PC-9 (cell line): ENCODE results near the gene SRSF7. TPM values are rescaled to one million over a fixed set of nuclear protein-coding genes. Genes with fewer than 3 reads are reported as not detected.

Source experiments
- BruUV-seq: library from RNA; stranded (reverse); fragments of 400-500 nt; replicated peaks from 2 replicates; lab custom pipeline; 2021; lab: Mats Ljungman, UMichigan
- CTCF ChIA-PET: fragments of 300-600 bp; sonication (Branson Sonifier 250); formaldehyde crosslinking; loops from one replicate; lab custom pipeline; 2022; ENCODE audit warnings: antibody characterized with exemption; lab: Charles Lee
- POLR2A ChIA-PET: fragments of 300-600 bp; sonication (Branson Sonifier 250); formaldehyde crosslinking; loops from one replicate; lab custom pipeline; 2022; ENCODE audit warnings: antibody characterized with exemption; ENCODE audit not compliant: unreplicated experiment; lab: Charles Lee
- DNase-seq, 2 experiments: peaks; one replicate each; pipeline versions ENCODE4 v3.0.0 to v3.0.0-alpha.2; 2015 to 2022; ENCODE audit warnings: mixed read lengths in 1 of 2
- H2AFZ ChIP-seq: fragments of 200-600 bp; sonication (generic); 2 replicates; pipeline ENCODE4 v1.8.1; 2017; ENCODE audit warnings: antibody characterized with exemption
- H3F3A ChIP-seq: fragments of 200-600 bp; sonication (generic); 2 replicates; pipeline ENCODE4 v1.8.1; 2017; ENCODE audit warnings: antibody characterized with exemption, mild to moderate bottlenecking, low read depth; ENCODE audit not compliant: insufficient read depth
- H3K27ac ChIP-seq: fragments of 200-600 bp; sonication (generic); 2 replicates; pipeline ENCODE4 v1.6.1; 2016; ENCODE audit warnings: mixed run types
- H3K27me3 ChIP-seq: fragments of 200-600 bp; sonication (generic); 2 replicates; pipeline ENCODE4 v1.6.1; 2016; ENCODE audit warnings: low read depth, mixed run types; ENCODE audit not compliant: insufficient read depth
- H3K36me3 ChIP-seq: fragments of 200-600 bp; sonication (generic); 2 replicates; pipeline ENCODE4 v1.6.1; 2016; ENCODE audit warnings: low read depth, mixed run types
- H3K4me1 ChIP-seq: fragments of 200-600 bp; sonication (generic); replicated peaks from 2 replicates; pipeline ENCODE4 v1.6.1; 2016; ENCODE audit warnings: mixed run types; ENCODE audit not compliant: insufficient read depth
- H3K4me2 ChIP-seq: fragments of 200-600 bp; sonication (generic); 2 replicates; pipeline ENCODE4 v1.6.1; 2017; ENCODE audit warnings: mixed run types
- H3K4me3 ChIP-seq: fragments of 200-600 bp; sonication (generic); 2 replicates; pipeline ENCODE4 v1.6.1; 2016; ENCODE audit warnings: mixed run types
- H3K79me2 ChIP-seq: fragments of 200-600 bp; sonication (generic); 2 replicates; pipeline ENCODE4 v1.6.1; 2017; ENCODE audit warnings: low read depth, mixed run types
- H3K9me2 ChIP-seq: fragments of 200-600 bp; sonication (generic); 2 replicates; pipeline ENCODE4 v1.8.1; 2017; ENCODE audit warnings: mild to moderate bottlenecking; ENCODE audit not compliant: insufficient read depth
- H3K9me3 ChIP-seq: fragments of 200-600 bp; sonication (generic); 2 replicates; pipeline ENCODE4 v1.8.1; 2016; ENCODE audit warnings: low read depth; ENCODE audit not compliant: insufficient read depth
- H4K20me1 ChIP-seq: fragments of 200-600 bp; sonication (generic); 2 replicates; pipeline ENCODE4 v1.8.1; 2017; ENCODE audit not compliant: insufficient read depth
- EZH2 ChIP-seq: fragments of 200-600 bp; sonication (generic); IDR thresholded peaks from 2 replicates; pipeline ENCODE4 v1.8.0; 2017; ENCODE audit warnings: antibody characterized with exemption, low read depth
- intact Hi-C: fragments of 100-400 bp; cut with micrococcal nuclease; formaldehyde crosslinking; loops from one replicate; pipeline ENCODE4 v1.10.0; 2022; ENCODE audit not compliant: unreplicated experiment
- total RNA-seq: library from RNA; stranded (reverse); gene quantifications from 2 replicates; pipeline ENCODE4 v1.2.3, GENCODE V29; 2021
- TF ChIP-seq, protein P1 (sequence below): fragments of 200-600 bp; sonication (generic); conservative IDR thresholded peaks from 2 replicates; pipeline ENCODE4 v1.6.1; 2017; ENCODE audit warnings: mixed run types, antibody characterized with exemption, mild to moderate bottlenecking, moderate library complexity

The SRSF7 gene
- total RNA-seq, 1 experiment from 2014 or later = 111 TPM

DNA sequence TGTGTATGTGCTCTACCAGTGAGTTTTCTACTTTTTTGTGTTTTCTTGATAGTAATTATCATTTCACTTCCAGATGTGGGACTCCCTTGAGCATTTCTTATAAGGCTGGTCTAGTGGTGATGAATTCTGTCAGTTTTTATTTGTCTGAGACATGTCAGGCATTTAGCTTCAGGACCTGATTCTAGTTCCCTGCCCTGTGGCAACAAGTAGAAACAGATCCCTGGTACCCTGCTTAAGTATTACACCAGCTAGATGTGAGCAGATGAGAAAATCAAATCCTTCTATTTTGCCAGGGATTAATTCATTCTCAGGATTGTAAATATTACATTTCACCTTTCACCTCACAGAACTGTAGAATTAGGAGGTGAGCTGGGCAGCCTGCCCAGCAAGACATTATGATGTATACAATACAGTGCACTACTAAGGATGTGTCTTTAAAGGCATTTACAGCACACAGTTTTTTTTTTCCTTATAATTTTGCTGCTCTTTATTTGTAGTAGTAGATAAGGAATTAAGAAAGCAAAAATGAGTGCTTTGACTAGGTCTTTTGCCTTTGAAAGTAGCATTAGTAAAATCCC, 50.2 kb downstream of the SRSF7 start:
- Histone ChIP-seq H3K9me3 (no peaks in the 10 kb centered on the region), H3K9me2 (no peaks in the 10 kb centered on the region), H3K4me1 (peaks cover 20% of the 10 kb centered on the region), H3K4me3 (no peak overlapping the region), H3K36me3 (no peaks in the 10 kb centered on the region), H3F3A (no peaks in the 10 kb centered on the region; the same call in 1 of the 2 replicates), H4K20me1 (no peaks in the 10 kb centered on the region), H3K79me2 (no peaks in the 10 kb centered on the region), H3K27me3 (no peaks in the 10 kb centered on the region), H2AFZ (no peak overlapping the region), H3K4me2 (0 out of 2 replicates have a peak overlapping the region, but pooled peaks have one; percentile 10), H3K27ac (peak overlapping the region; percentile 10; the same call in 1 of the 2 replicates)
- POLR2A ChIA-PET = no interaction called here
- no peak for TF ChIP-seq EZH2
- TF ChIP-seq, protein P1, sequence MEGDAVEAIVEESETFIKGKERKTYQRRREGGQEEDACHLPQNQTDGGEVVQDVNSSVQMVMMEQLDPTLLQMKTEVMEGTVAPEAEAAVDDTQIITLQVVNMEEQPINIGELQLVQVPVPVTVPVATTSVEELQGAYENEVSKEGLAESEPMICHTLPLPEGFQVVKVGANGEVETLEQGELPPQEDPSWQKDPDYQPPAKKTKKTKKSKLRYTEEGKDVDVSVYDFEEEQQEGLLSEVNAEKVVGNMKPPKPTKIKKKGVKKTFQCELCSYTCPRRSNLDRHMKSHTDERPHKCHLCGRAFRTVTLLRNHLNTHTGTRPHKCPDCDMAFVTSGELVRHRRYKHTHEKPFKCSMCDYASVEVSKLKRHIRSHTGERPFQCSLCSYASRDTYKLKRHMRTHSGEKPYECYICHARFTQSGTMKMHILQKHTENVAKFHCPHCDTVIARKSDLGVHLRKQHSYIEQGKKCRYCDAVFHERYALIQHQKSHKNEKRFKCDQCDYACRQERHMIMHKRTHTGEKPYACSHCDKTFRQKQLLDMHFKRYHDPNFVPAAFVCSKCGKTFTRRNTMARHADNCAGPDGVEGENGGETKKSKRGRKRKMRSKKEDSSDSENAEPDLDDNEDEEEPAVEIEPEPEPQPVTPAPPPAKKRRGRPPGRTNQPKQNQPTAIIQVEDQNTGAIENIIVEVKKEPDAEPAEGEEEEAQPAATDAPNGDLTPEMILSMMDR = no peak
- intact Hi-C loops = no loop called here
- CTCF ChIA-PET = interaction anchor here (0.6 kb wide), 1 partner anchor 476 kb away, joined by 3 read pairs; no protein-coding TSS in a partner anchor
- no peak for DNase-seq
- no TSS peak for BruUV-seq

DNA sequence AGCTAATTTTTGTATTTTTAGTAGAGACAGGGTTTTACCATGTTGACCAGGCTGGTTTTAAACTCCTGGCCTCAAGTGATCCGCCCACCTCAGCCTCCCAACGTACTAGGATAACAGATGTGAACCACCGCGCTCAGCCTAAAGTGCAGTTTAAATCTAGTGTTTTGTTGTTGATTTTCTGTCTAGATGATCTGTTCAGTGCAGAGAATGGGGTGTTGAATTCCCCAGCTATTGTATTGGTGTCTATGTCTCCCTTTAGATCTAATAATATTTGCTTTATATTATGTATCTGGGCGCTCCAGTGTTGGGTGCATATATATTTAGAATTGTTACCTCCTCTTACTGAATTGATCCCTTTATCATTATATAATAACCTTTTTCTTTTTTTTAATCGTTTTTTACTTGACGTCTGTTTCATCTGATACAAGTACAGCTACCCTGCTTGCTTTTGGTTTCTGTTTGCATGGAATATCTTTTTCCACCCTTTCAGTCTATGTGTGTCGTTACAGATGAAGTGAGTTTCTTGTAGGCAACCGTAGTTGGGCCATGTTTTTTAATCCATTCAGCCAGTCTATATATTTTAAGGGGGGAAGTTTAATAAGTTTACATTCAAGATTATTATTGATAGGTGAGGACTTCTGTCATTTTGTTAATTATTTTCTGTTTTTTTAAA, 50.9 kb downstream of the SRSF7 start:
- no peaks in the 10 kb centered on the region for H3K79me2 ChIP-seq
- H3K4me3 ChIP-seq = no peak overlapping the region
- H3K27me3 ChIP-seq = no peaks in the 10 kb centered on the region
- H3K9me2 ChIP-seq = no peaks in the 10 kb centered on the region
- H3K9me3 ChIP-seq = no peaks in the 10 kb centered on the region
- ChIA-PET POLR2A (no interaction called here), CTCF (interaction anchor here (0.6 kb wide), 1 partner anchor 476 kb away, joined by 3 read pairs; no protein-coding TSS in a partner anchor)
- no peak overlapping the region for H3K27ac ChIP-seq
- H3K4me2 ChIP-seq = no peak overlapping the region
- DNase-seq = no peak
- H4K20me1 ChIP-seq = no peaks in the 10 kb centered on the region
- H3K4me1 ChIP-seq = peaks cover 20% of the 10 kb centered on the region
- no TSS peak for BruUV-seq
- TF ChIP-seq EZH2 = no peak
- TF ChIP-seq, protein P1 = no peak
- no peaks in the 10 kb centered on the region; the same call in 1 of the 2 replicates for H3F3A ChIP-seq
- intact Hi-C loops = no loop called here
- no peak overlapping the region for H2AFZ ChIP-seq
- no peaks in the 10 kb centered on the region for H3K36me3 ChIP-seq

DNA sequence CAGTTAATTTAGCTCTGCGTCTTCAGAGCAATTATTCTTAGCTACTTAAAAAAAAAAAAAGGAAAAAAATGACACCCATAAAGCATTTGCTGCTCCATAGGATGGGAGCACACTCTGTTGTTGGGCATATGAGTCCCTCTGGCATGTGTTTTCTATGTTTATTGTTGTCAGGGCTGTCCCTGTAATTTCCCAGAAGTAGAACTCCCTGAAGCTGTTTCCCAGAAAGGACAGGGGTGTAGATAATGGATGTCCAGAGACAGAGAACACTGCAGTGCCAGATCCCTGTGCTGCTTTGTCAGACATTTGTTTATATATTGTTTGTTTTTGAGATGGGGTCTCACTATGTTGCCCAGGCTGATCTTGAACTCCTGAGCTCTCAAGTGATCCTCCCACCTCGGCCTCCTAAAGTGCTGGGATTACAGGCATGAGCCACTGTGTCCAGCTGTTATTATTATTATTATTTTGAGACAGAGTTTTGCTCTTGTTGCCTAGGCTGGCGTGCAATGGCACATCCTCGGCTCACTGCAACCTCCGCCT, 52.6 kb downstream of the SRSF7 start:
- H3K27me3 ChIP-seq = no peaks in the 10 kb centered on the region
- no peaks in the 10 kb centered on the region for H3K79me2 ChIP-seq
- no peak overlapping the region for H3K27ac ChIP-seq
- peaks cover 24% of the 10 kb centered on the region for H3K4me1 ChIP-seq
- no peaks in the 10 kb centered on the region; the same call in none of the 2 replicates for H3F3A ChIP-seq
- no peak overlapping the region for H3K4me3 ChIP-seq
- no peaks in the 10 kb centered on the region for H3K36me3 ChIP-seq
- no peaks in the 10 kb centered on the region for H4K20me1 ChIP-seq
- TF ChIP-seq, protein P1 = no peak
- no peak for TF ChIP-seq EZH2
- no peak overlapping the region for H2AFZ ChIP-seq
- ChIA-PET CTCF (interaction anchor here (0.6 kb wide), 1 partner anchor 44 kb away, joined by 3 read pairs; no protein-coding TSS in a partner anchor), POLR2A (no interaction called here)
- no peak overlapping the region for H3K4me2 ChIP-seq
- DNase-seq = no peak
- H3K9me2 ChIP-seq = no peaks in the 10 kb centered on the region
- intact Hi-C loops = no loop called here
- H3K9me3 ChIP-seq = no peaks in the 10 kb centered on the region
- no TSS peak for BruUV-seq
